Natural killer cell (primary cell): ENCODE measurements around the gene NELFCD. TPM values are rescaled to one million over a fixed set of nuclear protein-coding genes. Genes with fewer than 3 reads are reported as not detected.

ENCODE experiments used
- ATAC-seq, 3 donors: fragments of 150-1000 bp in 2 of 3; fragments of 200-7000 bp in 1 of 3; cut with Tn5 transposase; 1 replicate in 1 of 3; 2 replicates in 2 of 3; pipeline ENCODE4 v1.10.0; 2021; ENCODE audit warnings: mild to moderate bottlenecking in 2 of 3, moderate library complexity in 2 of 3
- DNase-seq, 2 donors: peaks; one replicate each; pipeline versions ENCODE4 v3.0.0 to v3.0.0-alpha.2; 2013 to 2021; ENCODE audit warnings: mixed read lengths in 1 of 2
- H3K27ac ChIP-seq: one replicate; pipeline ENCODE4 v1.5.1; 2013; ENCODE audit warnings: mild to moderate bottlenecking, low read length
- H3K27me3 ChIP-seq: one replicate; pipeline ENCODE4 v1.6.1; 2013; ENCODE audit warnings: low read length; ENCODE audit not compliant: control insufficient read depth, insufficient read depth
- H3K36me3 ChIP-seq: one replicate; pipeline ENCODE4 v1.6.1; 2013; ENCODE audit warnings: low read length; ENCODE audit not compliant: control insufficient read depth, insufficient read depth
- H3K4me1 ChIP-seq: one replicate; pipeline ENCODE4 v1.6.1; 2013; ENCODE audit warnings: low read length; ENCODE audit not compliant: control insufficient read depth, insufficient read depth
- H3K4me3 ChIP-seq: one replicate; pipeline ENCODE4 v1.5.1; 2013; ENCODE audit warnings: low read length
- H3K9me3 ChIP-seq: one replicate; pipeline ENCODE4 v1.6.1; 2013; ENCODE audit warnings: low read length; ENCODE audit not compliant: control insufficient read depth, insufficient read depth
- H3K27ac Mint-ChIP-seq, 2 donors: one replicate each; pipeline ENCODE4 v1.8.0; 2022; ENCODE audit warnings: mild to moderate bottlenecking in 2 of 2, mixed read lengths in 2 of 2, moderate library complexity in 1 of 2
- H3K27me3 Mint-ChIP-seq, 2 donors: one replicate each; pipeline ENCODE4 v1.8.0; 2022; ENCODE audit warnings: low read depth in 2 of 2, mixed read lengths in 2 of 2
- H3K36me3 Mint-ChIP-seq: one replicate; pipeline ENCODE4 v1.8.0; 2022; ENCODE audit warnings: mixed read lengths
- H3K4me1 Mint-ChIP-seq, 2 donors: one replicate each; pipeline ENCODE4 v1.8.0; 2022; ENCODE audit warnings: mixed read lengths in 2 of 2
- H3K4me3 Mint-ChIP-seq: one replicate; pipeline ENCODE4 v1.8.0; 2022; ENCODE audit warnings: mild to moderate bottlenecking, moderate library complexity, mixed read lengths
- H3K9me3 Mint-ChIP-seq, 2 donors: one replicate each; pipeline ENCODE4 v1.8.0; 2022; ENCODE audit warnings: mixed read lengths in 2 of 2
- CTCF ChIP-seq: fragments of 200-600 bp; IDR thresholded peaks from one replicate; pipeline ENCODE4 v1.8.0; 2022; ENCODE audit warnings: antibody characterized with exemption
- WGBS: methylation state at CpG from one replicate; pipeline ENCODE4 v1.1.7; 2013; ENCODE audit warnings: missing lambda C conversion rate; ENCODE audit not compliant: insufficient coverage; 5-methylcytosine and 5-hydroxymethylcytosine counted together
- intact Hi-C: fragments of 100-400 bp; cut with micrococcal nuclease; formaldehyde crosslinking; loops from one replicate; pipeline ENCODE4 v1.14.2; 2022
- total RNA-seq, 4 donors: library from RNA; stranded (reverse); fragments of 120-200 nt in 1 of 4; gene quantifications; one replicate each; pipeline versions ENCODE4 v1.2.3 to v1.2.4, GENCODE V29; 2013 to 2022

NELFCD gene
- total RNA-seq, 3 donors from 2014 or later (not counting 1 experiment from before 2014, with no cell fraction given), result 75.7 to 105 (median 92.6) TPM

DNA sequence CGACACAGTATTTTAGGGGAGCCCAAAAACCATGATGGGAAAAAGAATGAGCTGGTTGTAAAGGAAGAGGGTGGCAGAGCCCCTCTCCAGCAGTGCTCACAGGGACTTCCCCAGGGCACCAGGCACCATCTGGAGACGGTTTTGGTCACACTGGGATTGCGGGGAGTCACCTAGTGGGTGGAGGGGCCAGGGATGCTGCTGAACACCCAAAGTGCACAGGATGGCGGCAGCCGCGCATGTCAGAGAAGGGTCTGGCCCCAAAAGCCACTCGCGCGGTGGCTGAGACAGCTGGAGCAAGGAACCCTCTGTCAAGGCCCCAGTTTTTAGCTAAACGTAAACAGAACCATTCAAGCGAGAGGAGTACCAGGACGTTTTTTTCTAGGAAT lies 15.2 kb downstream of the NELFCD start:
- H3K36me3 ChIP-seq, result peaks cover 69% of the 10 kb centered on the region
- 97% methylated on average over 12 of the region's 12 CpGs for WGBS
- no peaks in the 10 kb centered on the region for H3K9me3 ChIP-seq
- Mint-ChIP-seq H3K4me3 (no peak overlapping the region), H3K27ac (peak overlapping the region in 1 of 2 donors; percentile 19), H3K9me3 (no peaks in the 10 kb centered on the region), H3K36me3 (peaks cover 6% of the 10 kb centered on the region), H3K27me3 (no peaks in the 10 kb centered on the region), H3K4me1 (peaks cover 0 to 4% of the 10 kb centered on the region in 2 donors)
- no peaks in the 10 kb centered on the region for H3K4me1 ChIP-seq
- H3K27ac ChIP-seq, result no peak overlapping the region
- ATAC-seq (no peak), DNase-seq (no peak)
- no peaks in the 10 kb centered on the region for H3K27me3 ChIP-seq
- no peak overlapping the region for H3K4me3 ChIP-seq
- intact Hi-C loops, result no loop called here
- no peak for TF ChIP-seq CTCF

DNA sequence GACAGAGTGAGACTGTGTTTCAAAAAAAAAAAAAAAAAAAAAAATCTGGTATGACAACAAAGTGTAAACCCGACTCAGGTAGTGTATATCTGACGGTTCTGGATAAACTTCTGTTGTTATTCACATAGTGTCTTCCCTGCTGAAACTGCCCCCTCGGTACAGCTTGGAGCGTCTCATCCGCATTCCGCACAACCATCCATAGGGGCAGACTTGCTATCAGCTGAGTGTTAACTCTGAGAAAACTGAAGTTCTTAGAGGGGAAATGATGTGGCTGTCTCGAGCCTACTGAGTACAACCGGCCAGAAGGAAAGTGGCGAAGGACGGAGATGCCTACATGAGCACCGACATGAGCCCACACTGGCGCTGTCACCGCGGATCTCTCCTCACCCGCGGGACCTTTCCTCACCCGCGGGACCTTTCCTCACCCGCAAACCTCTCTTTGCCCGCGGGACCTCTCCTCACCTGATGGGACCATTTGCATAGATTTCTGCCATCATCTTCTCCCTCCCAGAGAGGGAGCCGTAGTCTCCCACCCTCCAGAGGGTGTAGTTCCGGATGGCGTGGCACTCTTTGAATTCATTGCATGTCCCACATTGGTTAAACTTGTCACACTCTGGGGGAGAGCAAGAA lies 16.2 kb downstream of the NELFCD start:
- Histone ChIP-seq H3K4me3 (no peak overlapping the region), H3K27ac (no peak overlapping the region), H3K27me3 (no peaks in the 10 kb centered on the region), H3K9me3 (no peaks in the 10 kb centered on the region), H3K36me3 (peaks cover 61% of the 10 kb centered on the region), H3K4me1 (no peaks in the 10 kb centered on the region)
- Mint-ChIP-seq H3K27me3 (no peaks in the 10 kb centered on the region), H3K4me3 (no peak overlapping the region), H3K36me3 (no peaks in the 10 kb centered on the region), H3K27ac (no peak overlapping the region), H3K4me1 (peaks cover 0 to 4% of the 10 kb centered on the region in 2 donors), H3K9me3 (no peaks in the 10 kb centered on the region)
- TF ChIP-seq CTCF, result no peak
- 98% methylated on average over 24 of the region's 24 CpGs for WGBS
- DNase-seq (no peak), ATAC-seq (no peak)
- intact Hi-C loops, result no loop called here

DNA sequence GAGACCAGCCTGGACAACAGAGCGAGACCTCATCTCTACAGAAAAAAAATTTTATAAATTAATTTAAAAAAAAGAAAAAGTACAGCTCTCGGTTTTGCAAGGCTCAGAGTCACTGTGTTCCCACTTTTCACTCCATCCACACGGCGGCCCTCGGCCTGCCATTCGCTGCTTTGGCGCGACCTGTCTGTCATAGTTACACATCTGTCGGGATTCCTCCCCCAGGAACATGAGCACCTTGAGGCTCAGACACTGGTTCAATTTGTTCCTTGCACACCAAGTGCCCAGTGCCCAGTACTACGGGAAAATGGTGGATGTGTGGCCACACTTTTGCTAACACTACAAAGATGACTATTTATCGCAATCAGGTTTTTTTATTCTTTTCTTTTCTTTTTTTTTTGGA lies 17.6 kb downstream of the NELFCD start:
- H3K27ac Mint-ChIP-seq, result no peak overlapping the region

More for the DNA sequence above, 17.6 kb downstream of the NELFCD start:
- Histone ChIP-seq H3K36me3 (peaks cover 48% of the 10 kb centered on the region), H3K27me3 (no peaks in the 10 kb centered on the region), H3K9me3 (no peaks in the 10 kb centered on the region), H3K4me3 (no peak overlapping the region), H3K27ac (no peak overlapping the region), H3K4me1 (peaks cover 13% of the 10 kb centered on the region)
- Mint-ChIP-seq H3K4me3 (no peak overlapping the region), H3K36me3 (no peaks in the 10 kb centered on the region), H3K4me1 (peaks cover 1 to 17% of the 10 kb centered on the region in 2 donors), H3K27me3 (no peaks in the 10 kb centered on the region), H3K9me3 (no peaks in the 10 kb centered on the region)
- intact Hi-C loops, result no loop called here
- 87% methylated on average over 10 of the region's 11 CpGs for WGBS
- no peak for DNase-seq
- no peak for ATAC-seq
- TF ChIP-seq CTCF, result no peak
